Hepatocyte (in vitro differentiated cells): ENCODE results near the gene TMEM115. TPM values are rescaled to one million over a fixed set of nuclear protein-coding genes. Genes with fewer than 3 reads are reported as not detected.

Experiments
- DNase-seq: peaks from one replicate; pipeline ENCODE4 v3.0.0-alpha.2; 2016; ENCODE audit warnings: low spot score
- H2AFZ ChIP-seq: fragments of 200-600 bp; sonication (generic); 2 replicates; pipeline ENCODE4 v1.6.0; 2016; ENCODE audit warnings: antibody characterized with exemption, mild to moderate bottlenecking
- H3K27ac ChIP-seq: fragments of 200-600 bp; sonication (generic); 2 replicates; pipeline ENCODE4 v1.5.1; 2016; ENCODE audit warnings: mild to moderate bottlenecking
- H3K27me3 ChIP-seq: fragments of 200-600 bp; sonication (generic); 2 replicates; pipeline ENCODE4 v1.6.1; 2016
- H3K36me3 ChIP-seq: fragments of 200-600 bp; sonication (generic); replicated peaks from 2 replicates; pipeline ENCODE4 v1.5.1; 2016; ENCODE audit warnings: low read depth; ENCODE audit not compliant: insufficient read depth
- H3K4me1 ChIP-seq: fragments of 200-600 bp; sonication (generic); 2 replicates; pipeline ENCODE4 v1.5.1; 2016; ENCODE audit warnings: mild to moderate bottlenecking, moderate library complexity; ENCODE audit not compliant: insufficient read depth
- H3K4me2 ChIP-seq: fragments of 200-600 bp; sonication (generic); 2 replicates; pipeline ENCODE4 v1.6.0; 2016
- H3K4me3 ChIP-seq: fragments of 200-600 bp; sonication (generic); 2 replicates; pipeline ENCODE4 v1.5.1; 2016; ENCODE audit warnings: mild to moderate bottlenecking
- H3K79me2 ChIP-seq: fragments of 200-600 bp; sonication (generic); 2 replicates; pipeline ENCODE4 v1.6.0; 2017; ENCODE audit warnings: mild to moderate bottlenecking
- H3K9me2 ChIP-seq: fragments of 200-600 bp; sonication (generic); replicated peaks from 2 replicates; pipeline ENCODE4 v1.6.0; 2017; ENCODE audit warnings: mild to moderate bottlenecking; ENCODE audit not compliant: insufficient read depth
- H3K9me3 ChIP-seq: fragments of 200-600 bp; sonication (generic); 2 replicates; pipeline ENCODE4 v1.5.1; 2016; ENCODE audit warnings: low read depth, mild to moderate bottlenecking
- H4K20me1 ChIP-seq: fragments of 200-600 bp; sonication (generic); 2 replicates; pipeline ENCODE4 v1.6.0; 2016; ENCODE audit warnings: mild to moderate bottlenecking; ENCODE audit not compliant: insufficient read depth, poor library complexity, severe bottlenecking
- EZH2 ChIP-seq: fragments of 200-600 bp; sonication (generic); IDR thresholded peaks from 2 replicates; pipeline ENCODE4 v1.6.1; 2016; ENCODE audit warnings: antibody characterized with exemption, mild to moderate bottlenecking, borderline replicate concordance
- EZH2phosphoT487 ChIP-seq: fragments of 200-600 bp; sonication (generic); IDR thresholded peaks from one replicate; pipeline ENCODE4 v1.6.1; 2018; ENCODE audit warnings: antibody characterized with exemption, mild to moderate bottlenecking, low read depth, moderate library complexity; ENCODE audit not compliant: unreplicated experiment, severe bottlenecking
- WGBS: methylation state at CpG from one replicate; pipeline ENCODE4 v1.1.6; 2016; ENCODE audit warnings: low lambda C conversion rate; ENCODE audit errors: missing lambda C conversion rate; 5-methylcytosine and 5-hydroxymethylcytosine counted together
- polyA plus RNA-seq: library from polyadenylated mRNA; unstranded; fragments of >200 nt; fragmentation: Nextera tagmentation; extraction: Ambion mirVana; gene quantifications from 2 replicates; pipeline ENCODE4 v1.2.1, GENCODE V29; 2016
- total RNA-seq: library from RNA; depleted of rRNA; stranded (reverse); fragments of >200 nt; gene quantifications from 2 replicates; pipeline ENCODE4 v1.2.3, GENCODE V29; 2014
- TF ChIP-seq, protein P1 (sequence below): fragments of 200-600 bp; sonication (generic); IDR thresholded peaks from 2 replicates; pipeline ENCODE4 v1.5.1; 2016; ENCODE audit warnings: antibody characterized with exemption, mild to moderate bottlenecking; ENCODE audit not compliant: poor library complexity

The TMEM115 gene
- total and polyA plus RNA-seq, 2 experiments from 2014 or later = 49.3 to 69.9 TPM

DNA sequence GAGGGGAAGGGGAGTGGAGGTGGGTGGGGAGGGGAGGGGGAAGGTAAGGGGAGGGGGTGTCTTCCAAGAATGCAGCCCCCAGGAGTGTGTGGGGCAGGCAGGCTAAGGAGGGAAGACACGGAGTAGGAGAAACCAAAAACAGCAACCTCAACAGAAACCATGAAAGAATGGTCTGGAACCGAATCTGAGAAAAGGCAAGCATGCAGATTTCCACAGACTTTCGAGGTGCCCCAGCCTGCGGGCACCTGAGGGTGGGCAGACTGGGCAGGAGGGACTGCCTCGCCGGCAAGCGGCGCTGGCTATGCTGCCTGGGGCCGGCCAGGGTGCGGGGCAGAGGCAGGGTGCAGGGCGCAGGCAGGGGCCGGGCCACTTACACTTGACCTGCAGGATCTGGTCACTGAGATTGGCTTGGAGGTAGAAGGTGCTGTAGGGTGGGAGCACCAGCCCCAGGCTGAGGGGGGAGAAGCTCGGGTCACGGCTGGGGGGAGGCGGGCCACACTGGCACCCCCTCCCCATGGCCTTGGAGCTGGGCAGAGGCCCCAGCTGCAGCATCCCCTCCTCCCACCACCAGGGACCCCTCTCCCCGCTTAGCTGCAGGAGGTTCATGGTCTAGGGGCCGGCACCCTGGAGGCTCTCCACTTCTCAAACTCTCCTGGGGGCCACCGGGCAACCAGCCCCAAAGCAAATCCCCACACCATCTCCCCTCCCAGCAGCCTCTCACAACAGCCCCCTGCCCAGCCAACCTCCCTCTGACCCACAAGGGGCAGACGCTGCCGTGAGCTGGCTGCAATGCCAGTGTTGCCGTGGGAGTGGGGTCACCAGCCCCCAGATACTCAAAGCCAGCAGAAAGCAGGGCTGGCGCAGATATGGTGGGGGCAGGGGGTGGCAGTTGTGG is 15.3 kb upstream of the TMEM115 start:
- Histone ChIP-seq H3K4me2 (no peak overlapping the region), H2AFZ (no peak overlapping the region), H4K20me1 (no peaks in the 10 kb centered on the region), H3K27ac (no peak overlapping the region), H3K4me1 (peaks cover 3% of the 10 kb centered on the region), H3K9me2 (no peaks in the 10 kb centered on the region), H3K4me3 (no peak overlapping the region), H3K79me2 (no peaks in the 10 kb centered on the region), H3K27me3 (no peaks in the 10 kb centered on the region), H3K36me3 (no peaks in the 10 kb centered on the region), H3K9me3 (no peaks in the 10 kb centered on the region)
- DNase-seq = no peak
- WGBS = 81% methylated on average over 17 of the region's 22 CpGs
- TF ChIP-seq, protein P1, sequence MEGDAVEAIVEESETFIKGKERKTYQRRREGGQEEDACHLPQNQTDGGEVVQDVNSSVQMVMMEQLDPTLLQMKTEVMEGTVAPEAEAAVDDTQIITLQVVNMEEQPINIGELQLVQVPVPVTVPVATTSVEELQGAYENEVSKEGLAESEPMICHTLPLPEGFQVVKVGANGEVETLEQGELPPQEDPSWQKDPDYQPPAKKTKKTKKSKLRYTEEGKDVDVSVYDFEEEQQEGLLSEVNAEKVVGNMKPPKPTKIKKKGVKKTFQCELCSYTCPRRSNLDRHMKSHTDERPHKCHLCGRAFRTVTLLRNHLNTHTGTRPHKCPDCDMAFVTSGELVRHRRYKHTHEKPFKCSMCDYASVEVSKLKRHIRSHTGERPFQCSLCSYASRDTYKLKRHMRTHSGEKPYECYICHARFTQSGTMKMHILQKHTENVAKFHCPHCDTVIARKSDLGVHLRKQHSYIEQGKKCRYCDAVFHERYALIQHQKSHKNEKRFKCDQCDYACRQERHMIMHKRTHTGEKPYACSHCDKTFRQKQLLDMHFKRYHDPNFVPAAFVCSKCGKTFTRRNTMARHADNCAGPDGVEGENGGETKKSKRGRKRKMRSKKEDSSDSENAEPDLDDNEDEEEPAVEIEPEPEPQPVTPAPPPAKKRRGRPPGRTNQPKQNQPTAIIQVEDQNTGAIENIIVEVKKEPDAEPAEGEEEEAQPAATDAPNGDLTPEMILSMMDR = no peak

DNA sequence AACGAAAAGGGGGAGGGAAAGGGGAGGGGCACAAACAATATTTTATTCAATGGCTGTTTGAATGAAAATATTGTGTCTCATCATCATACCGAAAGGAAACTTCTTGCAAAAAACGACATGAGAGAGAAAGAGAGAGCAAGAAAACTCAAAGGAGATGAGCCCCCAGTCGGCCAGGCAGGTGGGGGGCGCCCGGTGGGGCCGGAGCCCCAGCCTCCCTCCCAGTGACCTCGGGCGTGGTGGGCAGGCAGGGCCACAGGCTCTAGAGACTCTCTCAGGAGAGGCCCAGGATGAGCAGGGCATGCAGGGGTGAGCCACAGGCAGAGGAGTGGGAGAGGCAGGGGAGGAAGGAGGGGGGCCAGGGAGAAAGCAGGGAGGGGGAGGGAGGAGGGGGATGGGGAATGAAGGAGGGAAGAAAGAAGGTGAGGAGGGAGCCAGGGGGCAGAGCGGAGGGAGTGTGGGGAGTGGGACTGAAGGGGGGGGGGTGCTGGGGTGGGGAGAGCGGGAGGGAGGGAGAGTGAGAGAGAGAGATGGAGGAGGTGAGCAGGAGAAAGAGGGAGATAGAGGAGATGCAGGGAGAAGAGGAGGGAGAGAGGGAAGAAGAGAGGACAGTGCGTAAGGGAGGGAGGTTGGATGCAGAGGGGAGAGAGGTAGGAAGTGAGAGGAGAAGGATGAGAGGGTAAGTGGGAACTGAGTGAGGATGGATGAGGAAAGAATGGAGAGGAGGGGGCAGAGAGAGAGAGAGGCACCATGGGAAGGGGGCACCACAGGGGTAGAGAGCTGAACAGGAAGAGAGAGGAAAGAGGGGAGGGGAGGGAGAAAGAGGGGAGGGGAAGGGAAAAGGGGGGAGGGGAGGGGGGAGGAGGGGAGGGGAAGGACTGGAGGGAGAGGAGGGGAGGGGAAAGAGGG is 14.1 kb upstream of the TMEM115 start:
- Histone ChIP-seq H3K4me3 (no peak overlapping the region), H2AFZ (no peak overlapping the region), H3K9me3 (no peaks in the 10 kb centered on the region), H3K36me3 (no peaks in the 10 kb centered on the region), H3K27me3 (no peaks in the 10 kb centered on the region), H4K20me1 (no peaks in the 10 kb centered on the region), H3K4me1 (peaks cover 3% of the 10 kb centered on the region), H3K4me2 (no peak overlapping the region), H3K27ac (no peak overlapping the region), H3K79me2 (no peaks in the 10 kb centered on the region), H3K9me2 (no peaks in the 10 kb centered on the region)
- TF ChIP-seq EZH2phosphoT487 (no peak), EZH2 (no peak)
- TF ChIP-seq, protein P1 = no peak
- WGBS = 69% methylated on average over 10 of the region's 12 CpGs
- DNase-seq = no peak

DNA sequence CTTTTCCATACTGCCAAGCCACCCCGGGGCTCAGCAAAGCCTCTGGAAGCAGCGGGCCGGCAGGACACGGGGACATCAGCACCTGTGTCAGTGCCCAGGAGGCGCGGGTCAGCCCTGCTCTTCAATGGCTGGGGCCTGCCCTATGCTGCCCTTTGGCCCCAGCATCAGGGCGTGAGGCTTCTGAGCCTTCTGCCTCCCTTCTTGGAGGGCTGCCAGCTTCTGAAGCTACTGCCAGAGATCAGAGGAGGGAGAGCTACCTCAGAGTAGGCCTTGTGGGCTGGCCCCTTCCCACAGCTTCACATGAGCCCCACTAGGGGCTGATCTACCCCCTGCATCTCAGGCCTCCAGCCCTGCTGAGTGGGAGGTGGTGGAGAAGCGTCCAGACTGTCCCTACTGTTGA is 13.0 kb upstream of the TMEM115 start:
- peak; percentile 62 for DNase-seq
- H3K36me3 ChIP-seq = no peaks in the 10 kb centered on the region

More for the DNA sequence above, 13.0 kb upstream of the TMEM115 start:
- no peak overlapping the region for H3K27ac ChIP-seq
- H3K9me2 ChIP-seq = no peaks in the 10 kb centered on the region
- TF ChIP-seq, protein P1 = no peak
- TF ChIP-seq EZH2 (no peak), EZH2phosphoT487 (no peak)
- no peak overlapping the region for H2AFZ ChIP-seq
- H3K27me3 ChIP-seq = no peaks in the 10 kb centered on the region
- H3K79me2 ChIP-seq = no peaks in the 10 kb centered on the region
- H3K4me2 ChIP-seq = no peak overlapping the region
- H4K20me1 ChIP-seq = no peaks in the 10 kb centered on the region
- 79% methylated on average over 8 of the region's 8 CpGs for WGBS
- no peaks in the 10 kb centered on the region for H3K9me3 ChIP-seq
- no peak overlapping the region for H3K4me3 ChIP-seq
- peaks cover 3% of the 10 kb centered on the region for H3K4me1 ChIP-seq
